Left ventricle myocardium inferior (tissue), 1 donor: ENCODE measurements around the gene PPP1R3C. TPM values are rescaled to one million over a fixed set of nuclear protein-coding genes. Genes with fewer than 3 reads are reported as not detected.

Experiments used
- DNase-seq: peaks from one replicate; pipeline ENCODE4 v3.0.0-alpha.2; 2020
- H3K27ac ChIP-seq: fragments of 200-600 bp; replicated peaks from 2 replicates; pipeline ENCODE4 v1.8.0; 2021
- H3K27me3 ChIP-seq: fragments of 200-600 bp; 2 replicates; pipeline ENCODE4 v1.8.0; 2021; ENCODE audit warnings: low read depth
- H3K36me3 ChIP-seq: fragments of 200-600 bp; 2 replicates; pipeline ENCODE4 v1.8.0; 2021
- H3K4me1 ChIP-seq: fragments of 200-600 bp; 2 replicates; pipeline ENCODE4 v1.8.0; 2021
- H3K4me3 ChIP-seq: fragments of 200-600 bp; 2 replicates; pipeline ENCODE4 v1.8.0; 2021; ENCODE audit warnings: mild to moderate bottlenecking, moderate library complexity
- H3K9me3 ChIP-seq: fragments of 200-600 bp; replicated peaks from 2 replicates; pipeline ENCODE4 v1.8.0; 2021
- CTCF ChIP-seq: fragments of 200-600 bp; IDR thresholded peaks from 2 replicates; pipeline ENCODE4 v1.8.0; 2021; ENCODE audit warnings: antibody characterized with exemption, mild to moderate bottlenecking, borderline replicate concordance
- intact Hi-C: fragments of 100-400 bp; cut with micrococcal nuclease; formaldehyde crosslinking; loops from one replicate; pipeline ENCODE4 v1.11.0; 2022
- total RNA-seq: library from RNA; stranded (reverse); fragmentation: NEBNext Ultra II Directional; extraction: Animal tissue kit (Norgen Biotek cat#: 25700); gene quantifications from one replicate; pipeline ENCODE4 v1.2.1, GENCODE V29; 2021
- donor health status: DM: no; HTN: yes; CAD: no; lungs with severe emphysema.

Gene PPP1R3C
- total RNA-seq, 1 donor from 2014 or later, result 236 TPM

GRCh38 chr10:91628383-91628782 lies 4.5 kb downstream of the PPP1R3C start:
- no peak for DNase-seq
- Histone ChIP-seq H3K27me3 (no peaks in the 10 kb centered on the region), H3K36me3 (peaks cover 53% of the 10 kb centered on the region), H3K4me3 (peak overlapping the region; percentile 75), H3K27ac (peak overlapping the region; percentile 91), H3K4me1 (peaks cover 53% of the 10 kb centered on the region), H3K9me3 (no peaks in the 10 kb centered on the region)
- intact Hi-C loops, result no loop called here
- TF ChIP-seq CTCF, result no peak

- Histone ChIP-seq H3K27me3 (no peaks in the 10 kb centered on the region), H3K27ac (peak overlapping the region; percentile 91), H3K36me3 (peaks cover 59% of the 10 kb centered on the region), H3K4me3 (peak overlapping the region; percentile 75), H3K9me3 (peaks cover 7% of the 10 kb centered on the region), H3K4me1 (peaks cover 52% of the 10 kb centered on the region)
- TF ChIP-seq CTCF, result peak; percentile 9
- no peak for DNase-seq
- intact Hi-C loops, result no loop called here
These were observed 5.3 kb downstream of the PPP1R3C start for GRCh38 chr10:91627344-91628102.

- no peaks in the 10 kb centered on the region for H3K27me3 ChIP-seq
- H3K4me3 ChIP-seq, result no peak overlapping the region
- H3K27ac ChIP-seq, result peak overlapping the region; percentile 91
- peaks cover 59% of the 10 kb centered on the region for H3K36me3 ChIP-seq
- no peak for DNase-seq
- peaks cover 52% of the 10 kb centered on the region for H3K4me1 ChIP-seq
- TF ChIP-seq CTCF, result no peak
- H3K9me3 ChIP-seq, result peaks cover 9% of the 10 kb centered on the region
- intact Hi-C loops, result no loop called here
These were observed 5.9 kb downstream of the PPP1R3C start for GRCh38 chr10:91626936-91627335.

GRCh38 chr10:91624633-91625032 lies 8.2 kb downstream of the PPP1R3C start:
- no peak overlapping the region for H3K27ac ChIP-seq

GRCh38 chr10:91622601-91623000 lies 10.3 kb downstream of the PPP1R3C start:
- Histone ChIP-seq H3K36me3 (peaks cover 32% of the 10 kb centered on the region), H3K9me3 (peaks cover 9% of the 10 kb centered on the region), H3K4me3 (no peak overlapping the region), H3K27ac (peak overlapping the region; percentile 68), H3K4me1 (peaks cover 29% of the 10 kb centered on the region), H3K27me3 (no peaks in the 10 kb centered on the region)
- intact Hi-C loops, result no loop called here
- TF ChIP-seq CTCF, result no peak
- no peak for DNase-seq

More at GRCh38 chr10:91624633-91625032, 8.2 kb downstream of the PPP1R3C start:
- DNase-seq, result no peak
- TF ChIP-seq CTCF, result no peak
- intact Hi-C loops, result no loop called here
- peaks cover 52% of the 10 kb centered on the region for H3K36me3 ChIP-seq
- peaks cover 49% of the 10 kb centered on the region for H3K4me1 ChIP-seq
- H3K27me3 ChIP-seq, result no peaks in the 10 kb centered on the region
- H3K4me3 ChIP-seq, result no peak overlapping the region
- H3K9me3 ChIP-seq, result peaks cover 9% of the 10 kb centered on the region
